GM20000 (cell line): Measurements from ENCODE around the gene MCEMP1.

Experiments used
- DNase-seq: peaks from one replicate; pipeline ENCODE4 v3.0.0; 2012; ENCODE audit warnings: low spot score
- CTCF ChIP-seq: IDR thresholded peaks from 2 replicates; pipeline ENCODE4 v1.5.1; 2012; ENCODE audit warnings: mild to moderate bottlenecking, control low read depth; ENCODE audit errors: extremely low read depth, missing control alignments

MCEMP1 gene

GRCh38 chr19:7646426-7646700 lies 30.5 kb upstream of the MCEMP1 start:
- TF ChIP-seq CTCF, result no peak
- no peak for DNase-seq

- no peak for TF ChIP-seq CTCF
- DNase-seq, result no peak
Observed at GRCh38 chr19:7647156-7647555, 29.7 kb upstream of the MCEMP1 start.

GRCh38 chr19:7648265-7649014 lies 28.4 kb upstream of the MCEMP1 start:
- no peak for TF ChIP-seq CTCF
- no peak for DNase-seq

- no peak for TF ChIP-seq CTCF
- DNase-seq, result no peak
Observed at GRCh38 chr19:7650148-7650547, 26.7 kb upstream of the MCEMP1 start.

GRCh38 chr19:7652061-7652641 lies 24.7 kb upstream of the MCEMP1 start:
- peak; percentile 90 for DNase-seq
- TF ChIP-seq CTCF, result peak; percentile 89

GRCh38 chr19:7654401-7654800 lies 22.5 kb upstream of the MCEMP1 start:
- TF ChIP-seq CTCF, result no peak
- DNase-seq, result no peak

- DNase-seq, result no peak
- no peak for TF ChIP-seq CTCF
Observed at GRCh38 chr19:7655581-7655980, 21.3 kb upstream of the MCEMP1 start.
